HG03103 (cell line): ENCODE results near the gene KIFC3.
"Not testable (repeated sequence)": the region's sequence is repeated elsewhere in the genome, so short reads cannot be mapped to it uniquely, and the experiment has no call there.

ENCODE experiments used
- ATAC-seq: cut with Tn5 transposase; IDR thresholded peaks from one replicate; pipeline ENCODE4 v1.9.1; 2021; ENCODE audit warnings: low read depth; ENCODE audit not compliant: unreplicated experiment

Gene KIFC3

DNA sequence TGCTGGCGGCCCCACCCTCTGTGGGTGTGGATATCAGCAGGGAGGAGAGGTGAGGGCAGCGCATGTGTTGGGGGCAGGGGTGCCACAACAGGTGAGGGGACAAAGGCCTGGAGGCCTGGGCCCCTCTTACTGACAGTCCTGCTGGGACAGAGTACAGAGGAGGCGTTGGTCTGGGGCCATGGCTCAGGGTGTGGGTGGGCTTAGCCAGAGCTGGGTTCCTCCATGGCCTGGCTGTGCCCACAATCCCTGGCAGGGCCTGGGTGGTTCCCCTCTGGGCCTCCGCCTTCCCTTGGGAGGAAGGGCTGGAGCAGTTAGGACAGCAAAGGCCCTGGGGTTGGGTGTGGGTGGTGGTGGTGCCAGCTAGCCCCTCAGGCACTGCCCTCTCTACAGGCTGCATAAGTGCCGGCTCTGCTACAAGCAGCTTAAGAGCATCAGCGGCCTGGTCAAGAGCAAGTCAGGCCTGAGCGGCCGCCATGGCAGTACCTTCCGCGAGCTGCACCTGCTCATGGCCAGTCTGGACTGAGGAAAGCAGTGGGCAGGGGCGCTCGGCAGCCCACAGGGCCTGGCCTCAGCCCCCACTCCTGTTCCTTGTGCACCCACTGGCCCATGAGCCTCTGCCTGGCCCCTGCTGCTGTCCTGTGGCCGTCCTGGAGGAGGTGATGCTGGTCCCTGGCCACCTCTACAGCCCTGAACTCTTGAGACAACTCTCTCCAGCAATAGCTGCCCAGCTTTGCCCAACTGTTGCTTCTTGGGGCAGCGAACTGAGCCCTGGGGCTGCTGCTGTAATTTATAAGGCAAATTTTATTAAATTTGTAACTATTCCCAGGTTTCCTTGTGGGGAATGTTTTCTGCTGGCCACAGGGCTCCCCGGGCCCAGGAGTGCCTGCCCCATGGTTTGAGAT lies 45.6 kb downstream of the KIFC3 start:
- no peak for ATAC-seq

DNA sequence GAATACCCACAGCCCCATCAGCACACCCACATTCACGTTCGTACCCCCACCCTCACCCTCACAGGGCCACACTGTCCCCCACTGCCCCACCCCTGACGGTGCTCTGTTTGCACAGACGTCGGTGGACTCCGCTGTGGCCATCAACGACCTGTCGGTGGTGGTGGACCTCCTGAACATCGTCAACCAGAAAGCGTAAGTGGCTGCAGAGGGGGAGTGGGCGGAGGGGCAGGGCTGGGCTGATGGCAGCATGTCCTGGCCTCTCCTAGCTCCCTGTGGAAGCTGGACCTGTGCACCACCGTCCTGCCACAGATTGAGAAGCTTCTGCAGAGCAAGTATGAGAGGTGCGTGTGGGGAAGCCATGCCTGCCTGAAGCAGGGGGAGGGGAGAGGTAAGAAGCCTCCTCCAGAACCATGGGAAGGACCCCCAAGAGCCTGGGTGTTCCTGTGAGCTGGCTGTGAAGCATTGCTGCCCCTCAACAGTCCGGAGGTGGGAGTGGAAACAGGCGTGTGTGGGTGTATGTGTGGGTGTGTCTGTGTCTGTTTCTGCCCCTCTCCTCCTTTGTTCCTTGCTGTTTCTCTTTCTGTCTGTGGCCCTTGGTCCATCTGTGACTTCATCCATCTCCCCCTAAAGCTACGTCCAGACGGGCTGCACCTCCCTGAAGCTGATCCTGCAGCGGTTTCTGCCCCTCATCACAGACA lies 46.4 kb downstream of the KIFC3 start:
- no peak for ATAC-seq

DNA sequence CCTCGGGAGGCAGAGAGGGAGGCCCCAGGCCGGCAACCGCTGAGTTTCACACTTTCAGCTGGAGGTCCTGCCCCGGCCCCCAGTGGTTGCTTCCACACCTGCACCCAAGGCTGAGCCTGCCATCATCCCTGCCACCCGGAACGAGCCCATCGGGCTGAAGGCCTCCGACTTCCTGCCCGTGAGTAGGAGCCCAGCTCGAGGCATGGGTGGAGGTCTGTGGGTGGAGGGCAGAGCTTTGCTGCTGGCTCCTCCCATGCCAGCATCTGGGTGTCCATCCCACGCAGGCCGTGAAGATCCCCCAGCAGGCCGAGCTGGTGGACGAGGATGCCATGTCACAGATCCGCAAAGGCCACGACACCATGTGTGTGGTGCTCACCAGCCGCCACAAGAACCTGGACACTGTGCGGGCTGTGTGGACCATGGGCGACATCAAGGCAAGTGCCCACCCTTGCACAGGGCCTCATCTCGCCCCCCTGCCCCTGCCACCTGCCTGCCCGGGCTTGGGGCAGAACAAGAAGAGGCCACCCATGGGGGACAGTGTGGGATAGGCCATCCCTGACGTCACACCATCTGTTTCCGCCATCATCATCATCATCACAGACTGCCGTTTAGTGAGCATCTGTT lies 47.1 kb downstream of the KIFC3 start:
- ATAC-seq = no peak

DNA sequence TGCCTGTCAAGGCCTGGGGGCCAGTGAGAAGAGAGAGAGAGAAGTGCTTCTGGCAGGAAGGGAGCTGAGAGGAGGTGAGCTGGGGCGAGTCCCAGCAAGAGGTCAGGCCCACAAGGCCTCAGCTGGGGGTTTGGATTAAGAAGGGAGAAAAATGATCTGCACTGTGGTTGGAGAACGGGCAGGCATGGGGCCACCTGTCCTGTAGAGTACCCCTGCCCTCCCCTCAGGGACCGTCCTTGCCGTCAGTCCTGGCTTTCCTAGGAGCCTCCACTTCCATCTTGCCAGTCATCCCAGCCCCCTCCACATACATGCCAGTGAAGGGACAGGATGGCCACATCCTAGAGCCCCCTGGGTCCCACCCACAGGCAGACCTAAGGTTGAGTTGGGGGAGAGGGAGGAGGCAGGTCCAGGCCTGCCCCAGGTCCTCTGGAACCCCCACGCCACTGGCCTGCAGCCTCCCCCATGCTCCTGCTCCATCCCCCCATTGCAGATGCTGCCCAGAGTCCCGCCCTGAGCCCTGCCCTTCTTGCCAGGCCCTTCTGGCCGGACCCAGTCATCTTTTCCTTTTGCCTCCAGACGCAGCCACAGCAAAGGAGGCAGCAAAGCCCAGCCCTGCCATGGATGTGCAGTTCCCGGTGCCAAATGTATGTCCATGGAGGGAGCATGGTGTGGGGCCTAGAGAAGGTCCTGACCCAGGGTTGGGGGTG lies 47.8 kb downstream of the KIFC3 start:
- ATAC-seq = no peak

DNA sequence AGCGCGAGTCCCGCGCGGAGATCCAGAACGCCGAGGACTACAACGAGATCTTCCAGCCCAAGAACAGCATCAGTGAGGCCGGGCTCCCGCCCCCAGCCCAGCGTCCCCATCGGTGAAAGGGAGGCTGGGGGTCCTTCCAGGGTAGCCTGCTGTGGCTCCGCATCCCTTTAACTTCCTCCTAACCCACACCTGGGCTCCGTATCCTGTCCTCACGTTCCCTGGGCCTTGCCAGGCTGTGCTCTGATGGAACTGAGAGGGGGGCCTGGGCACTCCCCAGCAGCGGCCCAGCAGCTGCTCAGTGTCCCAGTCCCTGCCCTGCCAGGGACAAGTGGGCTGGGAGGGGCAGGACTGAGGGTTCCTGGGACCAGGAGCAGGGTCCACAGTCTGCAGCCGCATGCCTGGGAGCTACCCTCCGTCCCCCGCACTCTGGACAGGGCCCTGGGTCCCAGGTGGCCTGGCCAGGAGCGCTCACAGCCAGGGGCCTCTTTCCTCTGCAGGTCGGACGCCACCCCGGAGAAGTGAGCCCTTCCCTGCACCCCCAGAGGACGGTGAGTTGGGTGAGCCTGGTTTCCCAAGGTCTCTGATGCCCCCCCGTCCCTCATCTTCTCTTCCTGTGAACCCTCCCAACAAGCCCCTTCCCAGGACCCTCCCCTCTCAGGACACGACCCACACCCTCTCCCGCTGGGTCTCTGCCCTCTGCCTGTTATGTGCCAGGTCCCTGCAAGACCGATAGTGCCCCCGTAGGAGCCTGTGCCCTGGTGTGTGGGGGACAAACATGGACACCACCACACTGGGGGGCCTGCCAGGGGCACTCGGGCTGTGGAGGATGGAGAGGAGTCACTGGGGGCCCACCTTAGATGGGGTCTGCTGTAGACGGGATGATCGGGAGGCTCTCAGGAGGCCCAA lies 48.6 kb downstream of the KIFC3 start:
- ATAC-seq = no peak

DNA sequence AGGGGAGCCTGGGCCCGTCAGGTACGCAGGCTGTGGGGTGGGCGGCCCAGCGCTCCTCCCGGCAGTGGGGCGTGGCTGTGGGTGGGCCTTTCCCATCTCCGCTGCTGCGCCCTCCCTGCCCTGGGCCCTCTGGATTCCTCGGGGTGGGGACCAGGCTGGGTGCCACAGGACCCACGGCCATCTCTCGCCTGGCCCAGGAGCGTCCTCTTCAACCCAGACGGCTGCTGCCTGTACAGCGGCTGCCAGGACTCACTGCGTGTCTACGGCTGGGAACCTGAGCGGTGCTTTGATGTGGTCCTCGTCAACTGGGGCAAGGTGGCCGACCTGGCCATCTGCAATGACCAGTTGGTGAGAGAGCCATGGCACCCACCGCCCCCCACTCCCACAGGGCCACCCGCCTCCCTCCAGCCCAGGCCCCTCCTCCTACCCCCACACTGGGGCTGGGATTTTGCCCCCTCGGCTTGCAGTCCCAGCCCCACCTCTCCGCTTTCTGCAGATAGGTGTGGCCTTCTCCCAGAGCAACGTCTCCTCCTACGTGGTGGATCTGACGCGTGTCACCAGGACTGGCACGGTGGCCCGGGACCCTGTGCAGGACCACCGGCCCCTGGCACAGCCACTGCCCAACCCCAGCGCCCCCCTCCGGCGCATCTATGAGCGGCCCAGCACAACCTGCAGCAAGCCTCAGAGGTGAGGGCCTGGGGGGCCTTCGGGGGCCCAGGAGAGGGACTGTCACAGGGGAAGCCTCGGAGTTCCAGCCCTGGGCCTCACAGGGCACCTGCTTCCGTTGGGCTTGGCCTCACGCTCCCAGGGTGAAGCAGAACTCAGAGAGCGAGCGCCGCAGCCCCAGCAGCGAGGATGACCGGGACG lies 49.5 kb downstream of the KIFC3 start:
- no peak for ATAC-seq

DNA sequence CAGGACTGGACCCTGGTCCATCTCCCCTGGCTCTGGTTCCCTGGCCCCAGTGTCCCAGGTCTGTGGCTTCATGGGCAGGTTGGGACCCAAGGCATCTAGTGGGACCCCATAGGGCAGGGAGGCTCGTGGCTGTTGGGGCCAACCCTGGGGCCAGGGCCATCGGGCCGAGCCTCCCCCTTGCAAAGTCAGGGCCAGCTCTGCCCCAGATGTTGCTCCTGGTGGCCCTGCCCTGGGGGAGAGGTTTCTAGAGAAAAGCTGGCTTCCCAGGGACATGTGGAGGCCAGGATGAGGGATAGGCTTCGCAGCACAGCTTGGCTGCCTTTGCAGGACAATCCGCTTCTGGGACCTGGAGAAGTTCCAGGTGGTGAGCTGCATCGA lies 50.1 kb downstream of the KIFC3 start:
- ATAC-seq = no peak

DNA sequence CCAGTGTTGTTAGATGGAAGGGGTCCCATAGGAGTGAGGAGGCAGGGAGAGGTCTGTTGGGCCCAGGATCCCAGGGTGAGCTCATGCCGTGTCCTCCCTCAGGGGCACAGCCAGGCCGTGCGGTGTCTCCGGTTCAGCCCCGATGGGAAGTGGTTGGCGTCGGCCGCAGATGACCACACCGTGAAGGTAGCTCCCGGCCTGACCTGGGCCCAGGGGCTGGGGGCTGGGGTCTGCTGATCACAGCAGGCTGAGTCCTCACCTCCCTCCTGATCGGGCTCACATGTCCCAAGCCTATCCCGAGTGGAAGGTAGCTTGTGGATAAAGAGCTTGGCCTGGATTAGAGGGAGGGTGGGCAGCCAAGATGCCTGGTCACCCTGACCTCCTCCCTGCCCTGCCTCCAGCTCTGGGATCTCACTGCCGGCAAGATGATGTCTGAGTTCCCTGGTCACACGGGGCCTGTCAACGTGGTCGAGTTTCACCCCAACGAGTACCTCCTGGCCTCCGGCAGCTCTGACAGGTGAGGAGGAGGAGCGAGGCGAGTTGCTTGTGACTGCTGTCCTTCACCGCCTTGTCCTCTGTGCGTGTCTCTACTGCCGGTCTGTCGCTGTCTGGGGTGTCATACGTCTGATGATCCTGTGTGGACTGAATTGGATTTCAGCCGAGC lies 50.6 kb downstream of the KIFC3 start:
- no peak for ATAC-seq

DNA sequence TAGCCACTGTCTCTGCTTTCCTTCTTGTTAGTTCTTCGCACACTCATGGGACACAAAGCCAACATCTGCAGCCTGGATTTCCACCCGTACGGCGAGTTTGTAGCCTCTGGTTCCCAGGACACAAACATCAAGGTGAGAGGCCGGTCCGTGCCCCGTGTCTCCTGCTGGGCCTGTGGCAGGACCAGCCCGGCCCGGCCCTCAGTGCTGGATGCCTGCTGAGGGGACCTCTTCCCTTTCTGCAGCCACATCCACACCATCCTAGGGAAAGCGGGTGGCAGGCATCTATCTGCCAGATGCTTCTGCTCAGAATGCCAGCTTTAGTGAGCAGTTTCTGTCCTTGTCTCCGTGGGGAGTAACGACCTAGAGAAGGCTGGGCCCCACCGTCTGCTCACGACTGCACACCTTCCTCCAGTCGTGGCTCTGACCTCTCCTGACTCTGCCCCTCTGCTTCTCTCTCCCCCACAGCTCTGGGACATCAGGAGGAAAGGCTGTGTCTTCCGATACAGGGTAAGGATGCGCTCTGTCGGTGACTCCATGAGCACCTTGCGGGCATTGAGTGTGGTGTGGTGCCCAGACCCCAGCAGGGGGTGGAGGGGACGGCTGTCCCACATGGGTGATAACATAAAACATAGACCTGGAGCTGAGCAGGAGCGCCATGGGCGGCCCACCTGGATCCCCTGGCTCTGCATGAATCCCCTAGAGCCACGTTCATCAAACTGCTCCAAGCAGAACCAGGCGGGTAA lies 51.3 kb downstream of the KIFC3 start:
- ATAC-seq = no peak

DNA sequence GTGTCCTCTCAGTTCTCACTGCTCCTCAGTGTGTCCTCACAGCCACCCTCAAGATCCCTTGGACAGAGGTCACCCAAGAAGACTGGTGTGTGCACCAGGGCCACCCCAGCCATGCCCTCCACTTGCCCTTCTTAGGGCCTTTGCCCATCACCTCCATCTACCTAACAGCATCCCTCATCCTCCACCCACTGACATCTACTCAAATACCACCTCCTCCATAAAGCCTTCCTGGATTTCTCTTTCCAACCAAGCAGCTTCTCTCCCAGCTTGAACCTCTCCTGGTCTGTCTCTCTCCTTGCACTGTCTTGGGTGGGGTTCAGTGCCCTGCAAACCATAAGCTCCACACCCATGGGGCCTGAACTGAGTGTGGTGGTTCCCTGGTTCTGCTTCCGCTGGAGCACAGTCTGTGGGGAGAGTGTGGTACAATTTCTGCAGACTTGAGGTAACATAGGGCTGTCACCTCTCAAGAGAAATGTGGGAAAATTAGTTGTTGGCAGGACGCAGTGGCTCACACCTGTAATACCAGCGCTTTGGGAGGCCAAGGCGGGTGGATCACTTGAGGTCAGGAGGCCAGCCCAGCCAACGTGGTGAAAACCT lies 52.3 kb downstream of the KIFC3 start:
- no peak for ATAC-seq

DNA sequence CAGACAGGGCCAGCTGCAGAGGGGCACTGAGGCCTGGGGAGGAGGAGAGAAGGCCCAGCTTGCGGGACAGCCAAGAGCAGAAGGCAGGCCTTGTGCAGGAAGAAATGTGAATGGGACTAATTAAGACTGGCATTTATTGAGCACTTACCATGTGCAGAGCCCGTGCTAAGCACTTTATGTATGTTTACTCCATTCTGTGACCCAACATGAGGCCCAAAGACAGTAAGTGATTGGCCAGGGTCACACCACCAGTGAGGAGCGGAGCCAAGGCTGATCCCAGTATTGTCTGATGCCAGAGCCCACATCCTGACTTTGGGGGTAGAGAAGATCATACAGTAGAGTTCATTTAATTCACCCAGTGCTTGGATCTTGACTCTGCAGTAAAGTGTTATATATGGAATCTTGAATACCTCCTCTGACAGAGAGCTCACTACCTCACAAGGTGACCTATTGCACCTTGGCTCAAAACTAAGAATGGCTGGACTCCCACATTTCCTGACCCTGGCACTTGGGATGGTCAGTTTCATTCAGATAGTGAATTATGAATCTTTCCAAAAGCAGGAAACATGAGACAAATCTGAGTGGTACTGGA lies 53.1 kb downstream of the KIFC3 start:
- ATAC-seq = no peak

DNA sequence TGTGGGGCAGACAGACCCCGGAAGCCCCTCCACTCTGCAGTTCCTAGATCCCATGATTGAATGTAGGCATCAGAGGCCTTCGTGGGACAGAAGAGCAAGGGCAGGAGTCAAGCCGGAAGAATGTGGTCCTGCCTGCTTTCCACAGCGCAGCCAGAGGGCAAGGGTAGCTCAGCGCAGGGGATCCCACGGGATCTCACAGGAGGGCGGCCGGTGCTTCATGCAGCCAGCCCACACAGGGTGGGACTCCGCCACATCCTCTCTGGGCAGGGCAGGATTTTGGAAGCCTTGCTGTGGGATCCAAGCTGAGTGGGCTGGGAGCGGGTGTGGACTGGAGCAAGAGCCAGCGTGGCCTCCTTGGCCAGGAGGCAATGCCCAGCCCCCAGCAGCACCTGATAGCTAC lies 53.7 kb downstream of the KIFC3 start:
- ATAC-seq = no peak

DNA sequence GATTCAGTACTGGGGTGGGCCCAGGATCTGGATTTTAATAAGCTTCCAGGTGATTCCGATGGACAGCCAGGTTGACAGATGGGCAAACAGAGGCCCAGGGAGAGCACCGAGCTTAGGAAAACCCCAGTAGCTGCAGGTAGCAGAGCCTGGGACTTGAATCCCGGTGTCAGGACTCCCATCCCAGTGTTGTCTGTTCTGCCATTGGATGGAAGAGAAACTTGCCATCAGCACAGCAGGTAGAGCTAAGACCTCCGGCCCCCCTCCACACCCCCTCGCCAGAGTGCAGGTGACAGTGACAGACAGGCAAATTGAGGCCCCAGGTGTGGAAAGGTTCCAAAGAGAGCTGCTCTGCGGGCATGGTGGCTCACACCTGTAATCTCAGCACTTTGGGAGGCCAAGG lies 54.3 kb downstream of the KIFC3 start:
- ATAC-seq = no peak

DNA sequence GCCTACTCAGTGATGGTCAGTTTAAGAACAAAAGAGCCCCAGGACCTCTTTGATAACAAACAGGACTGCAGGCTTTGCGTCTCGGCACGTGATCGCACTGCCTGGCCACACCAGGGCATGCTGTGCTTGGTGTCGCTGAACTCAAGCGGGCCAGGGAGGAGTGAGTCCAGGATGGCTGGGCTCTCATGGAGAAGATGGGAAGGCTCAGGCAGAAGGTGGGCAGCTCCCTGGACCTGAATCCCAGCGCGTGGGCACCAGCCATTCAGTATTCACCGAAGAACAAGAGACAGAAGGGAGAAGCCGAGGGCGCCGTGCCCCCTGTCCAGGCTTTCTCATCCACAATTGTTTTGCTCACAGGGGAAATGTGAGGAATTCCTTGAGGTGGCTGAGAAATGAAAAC lies 54.8 kb downstream of the KIFC3 start:
- ATAC-seq = no peak

DNA sequence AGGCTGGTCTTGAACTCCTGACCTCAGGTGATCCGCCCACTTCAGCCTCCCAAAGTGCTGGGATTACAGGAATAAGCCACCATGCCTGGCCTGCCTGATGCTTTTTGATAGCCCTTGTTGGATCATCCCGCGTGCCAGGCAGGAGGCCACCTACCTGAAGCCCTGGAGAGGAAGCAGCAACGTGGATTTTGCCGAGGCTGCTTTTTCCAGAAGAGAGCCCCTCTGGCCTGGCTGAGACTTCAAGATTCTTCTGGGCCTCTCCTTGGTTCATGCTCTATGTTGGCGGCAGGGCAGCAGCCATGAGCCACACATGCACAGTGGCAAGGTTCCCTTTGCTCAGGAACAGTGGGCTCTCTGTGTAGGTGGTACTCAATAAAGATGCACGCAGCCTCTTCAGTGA lies 55.2 kb downstream of the KIFC3 start:
- ATAC-seq = no peak

DNA sequence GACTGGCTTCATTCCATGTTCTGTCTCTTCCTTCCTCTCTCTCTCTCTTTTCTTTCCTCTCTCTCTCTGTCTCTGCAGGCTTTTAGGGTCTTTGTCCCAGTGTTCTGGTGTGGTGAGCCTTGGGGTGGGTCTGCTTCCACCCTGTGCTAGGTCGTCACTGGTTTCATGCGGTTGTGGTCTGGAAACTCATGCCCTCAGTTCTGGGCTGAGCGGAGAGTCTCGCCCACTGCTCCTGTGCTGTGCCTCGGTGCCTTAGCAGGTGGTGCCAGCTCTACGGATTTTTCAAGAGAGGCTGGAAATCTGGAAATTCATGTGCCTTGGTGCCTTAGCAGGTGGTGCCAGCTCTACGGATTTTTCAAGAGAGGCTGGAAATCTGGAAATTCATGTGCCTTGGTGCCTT lies 56.0 kb downstream of the KIFC3 start:
- not testable (repeated sequence) for ATAC-seq

DNA sequence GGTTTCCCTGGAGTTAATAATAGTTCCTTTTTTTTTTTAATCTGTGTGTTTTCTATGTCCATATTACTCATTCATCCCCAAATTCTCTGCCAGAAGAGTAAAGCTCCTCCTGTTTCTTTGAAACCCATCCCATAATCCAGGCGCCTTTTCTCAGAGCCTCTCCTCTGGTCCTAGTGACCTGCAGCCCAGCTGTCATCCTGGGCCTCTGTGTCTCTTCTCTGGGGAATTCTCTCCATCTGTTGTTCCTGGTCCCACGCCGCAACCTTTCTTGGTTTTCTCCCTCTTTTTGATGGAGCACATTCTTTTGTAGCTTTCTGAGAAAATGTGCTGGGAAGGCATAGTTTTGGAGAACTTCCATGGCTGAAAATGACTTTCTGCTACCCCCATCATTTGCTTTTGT lies 56.5 kb downstream of the KIFC3 start:
- ATAC-seq = no peak
